Measurements from ENCODE around the gene SGPP2.
"Not testable (repeated sequence)": the region's sequence is repeated elsewhere in the genome, so short reads cannot be mapped to it uniquely, and the experiment has no call there.

Gene SGPP2

DNA sequence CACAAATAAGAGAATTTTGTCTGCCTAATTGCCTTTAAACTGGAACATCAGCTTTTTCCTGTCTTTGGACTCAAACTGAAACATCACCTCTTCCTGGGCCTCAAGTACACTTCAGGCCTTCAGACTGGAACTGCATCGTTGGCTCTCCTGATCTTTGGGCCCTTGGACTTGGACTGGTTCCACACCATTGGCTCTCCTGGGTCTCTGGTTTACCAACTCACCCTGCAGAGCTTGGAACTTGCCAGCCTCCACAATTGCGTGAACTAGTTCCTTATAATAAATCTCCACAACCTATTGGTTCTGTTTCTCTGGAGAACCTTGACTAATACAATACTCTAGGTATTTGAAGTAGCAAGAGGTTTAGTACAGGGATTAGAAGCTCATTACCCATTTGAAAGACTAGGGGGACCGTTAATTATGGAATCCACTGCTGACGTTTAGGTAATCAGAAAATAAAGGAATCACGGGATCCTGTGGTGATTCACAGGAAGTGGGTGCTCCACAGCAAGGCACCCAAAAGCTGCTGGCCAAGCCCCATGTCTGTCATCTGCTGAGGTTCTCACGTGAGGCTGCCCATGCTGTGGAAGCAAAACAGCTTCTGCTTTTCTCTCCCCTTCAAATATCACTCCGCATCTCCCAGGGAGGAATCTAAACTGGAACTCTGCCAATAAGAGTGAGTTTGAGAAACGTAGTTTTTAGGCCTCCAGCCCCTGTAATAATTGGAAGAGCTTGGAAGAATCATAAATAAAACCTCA lies 20.0 kb upstream of the SGPP2 start:
- H3K27ac ChIP-seq (ENCODE audit: low read depth, low read length): no peak overlapping the region
- H3K4me3 ChIP-seq (ENCODE audit: low read depth in 1 of 5, low read length in 5 of 5): no peak overlapping the region
- H3K4me1 ChIP-seq (ENCODE audit: control insufficient read depth in 5 of 5, insufficient read depth in 5 of 5, low read length in 5 of 5): no peaks in the 10 kb centered on the region
- no peaks in the 10 kb centered on the region for H3K36me3 ChIP-seq (ENCODE audit: control insufficient read depth in 5 of 5, insufficient read depth in 5 of 5, low read length in 5 of 5)
- H3K9me3 ChIP-seq (ENCODE audit: control insufficient read depth in 5 of 5, low read length in 5 of 5): no peaks in the 10 kb centered on the region
- H3K9ac ChIP-seq (ENCODE audit: low read length in 5 of 5): no peak overlapping the region
- peaks cover 0 to 2% (median 0%) of the 10 kb centered on the region in 5 donors for H3K27me3 ChIP-seq (ENCODE audit: control insufficient read depth in 5 of 5, insufficient read depth in 4 of 5, low read length in 5 of 5)

DNA sequence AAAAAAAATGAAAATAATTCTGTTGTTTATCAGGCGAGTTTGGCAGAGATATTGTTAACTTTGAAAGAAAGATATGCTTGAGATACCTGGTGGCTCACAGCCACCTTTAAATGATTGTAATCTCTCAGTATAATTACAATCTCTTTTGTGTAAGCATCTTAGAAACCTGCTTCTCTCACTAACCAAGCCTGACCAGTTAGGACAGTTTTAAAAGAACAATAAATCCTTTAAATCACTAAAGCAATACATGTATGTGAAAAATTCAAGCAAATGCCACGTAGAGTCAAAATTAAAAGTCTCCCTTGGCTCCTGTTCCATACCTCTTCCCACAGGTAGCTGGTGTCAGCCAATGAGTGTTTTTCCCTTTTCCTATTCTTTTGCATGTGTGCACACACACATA lies 15.7 kb upstream of the SGPP2 start:
- Histone ChIP-seq H3K4me1 (ENCODE audit: control insufficient read depth in 5 of 5, insufficient read depth in 5 of 5, low read length in 5 of 5) (no peaks in the 10 kb centered on the region), H3K27ac (ENCODE audit: low read depth, low read length) (no peak overlapping the region), H3K9me3 (ENCODE audit: control insufficient read depth in 5 of 5, low read length in 5 of 5) (peaks cover 0 to 4% (median 0%) of the 10 kb centered on the region in 5 donors), H3K9ac (ENCODE audit: low read length in 5 of 5) (no peak overlapping the region), H3K36me3 (ENCODE audit: control insufficient read depth in 5 of 5, insufficient read depth in 5 of 5, low read length in 5 of 5) (no peaks in the 10 kb centered on the region), H3K27me3 (ENCODE audit: control insufficient read depth in 5 of 5, insufficient read depth in 4 of 5, low read length in 5 of 5) (no peaks in the 10 kb centered on the region), H3K4me3 (ENCODE audit: low read depth in 1 of 5, low read length in 5 of 5) (no peak overlapping the region)

DNA sequence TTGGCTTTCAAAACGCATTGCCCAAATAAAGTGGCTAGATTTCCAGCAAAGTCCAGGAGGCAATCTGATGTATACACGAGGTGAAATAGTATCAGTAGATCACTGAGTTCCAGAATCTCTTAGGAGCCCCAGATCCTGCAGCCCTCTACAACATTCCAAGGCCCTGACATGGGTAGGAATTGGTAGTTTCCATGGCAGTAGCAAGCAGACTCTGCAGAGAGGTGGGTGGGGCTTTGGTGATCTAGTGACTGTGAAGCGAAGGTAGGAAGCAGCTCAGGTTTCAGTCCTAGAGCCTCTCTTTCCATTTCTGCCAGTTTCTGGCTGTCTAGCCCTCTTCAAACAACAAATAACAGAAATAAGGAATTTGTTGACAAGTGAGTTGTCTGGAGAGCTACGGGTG lies 13.8 kb upstream of the SGPP2 start:
- peaks cover 0 to 6% (median 0%) of the 10 kb centered on the region in 5 donors for H3K9me3 ChIP-seq (ENCODE audit: control insufficient read depth in 5 of 5, low read length in 5 of 5)
- no peaks in the 10 kb centered on the region for H3K27me3 ChIP-seq (ENCODE audit: control insufficient read depth in 5 of 5, insufficient read depth in 4 of 5, low read length in 5 of 5)
- no peaks in the 10 kb centered on the region for H3K36me3 ChIP-seq (ENCODE audit: control insufficient read depth in 5 of 5, insufficient read depth in 5 of 5, low read length in 5 of 5)
- H3K9ac ChIP-seq (ENCODE audit: low read length in 5 of 5): no peak overlapping the region
- H3K4me3 ChIP-seq (ENCODE audit: low read depth in 1 of 5, low read length in 5 of 5): no peak overlapping the region
- no peaks in the 10 kb centered on the region for H3K4me1 ChIP-seq (ENCODE audit: control insufficient read depth in 5 of 5, insufficient read depth in 5 of 5, low read length in 5 of 5)
- H3K27ac ChIP-seq (ENCODE audit: low read depth, low read length): no peak overlapping the region

DNA sequence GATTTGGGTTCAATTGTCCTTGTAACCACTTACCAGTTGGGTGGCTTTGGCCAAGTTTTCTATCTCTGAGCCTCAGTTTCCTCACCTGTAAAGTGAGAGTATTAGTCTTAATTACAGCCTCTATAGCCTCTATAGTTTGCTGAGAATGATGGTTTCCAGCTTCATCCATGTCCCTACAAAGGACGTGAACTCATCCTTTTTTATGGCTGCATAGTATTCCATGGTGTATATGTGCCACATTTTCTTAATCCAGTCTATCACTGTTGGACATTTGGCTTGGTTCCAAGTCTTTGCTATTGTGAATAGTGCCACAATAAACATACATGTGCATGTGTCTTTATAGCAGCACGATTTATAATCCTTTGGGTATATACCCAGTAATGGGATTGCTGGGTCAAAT lies 12.0 kb upstream of the SGPP2 start:
- not testable (repeated sequence) for H3K9me3 ChIP-seq (ENCODE audit: control insufficient read depth in 5 of 5, low read length in 5 of 5); H3K4me3 ChIP-seq (ENCODE audit: low read depth in 1 of 5, low read length in 5 of 5)

DNA sequence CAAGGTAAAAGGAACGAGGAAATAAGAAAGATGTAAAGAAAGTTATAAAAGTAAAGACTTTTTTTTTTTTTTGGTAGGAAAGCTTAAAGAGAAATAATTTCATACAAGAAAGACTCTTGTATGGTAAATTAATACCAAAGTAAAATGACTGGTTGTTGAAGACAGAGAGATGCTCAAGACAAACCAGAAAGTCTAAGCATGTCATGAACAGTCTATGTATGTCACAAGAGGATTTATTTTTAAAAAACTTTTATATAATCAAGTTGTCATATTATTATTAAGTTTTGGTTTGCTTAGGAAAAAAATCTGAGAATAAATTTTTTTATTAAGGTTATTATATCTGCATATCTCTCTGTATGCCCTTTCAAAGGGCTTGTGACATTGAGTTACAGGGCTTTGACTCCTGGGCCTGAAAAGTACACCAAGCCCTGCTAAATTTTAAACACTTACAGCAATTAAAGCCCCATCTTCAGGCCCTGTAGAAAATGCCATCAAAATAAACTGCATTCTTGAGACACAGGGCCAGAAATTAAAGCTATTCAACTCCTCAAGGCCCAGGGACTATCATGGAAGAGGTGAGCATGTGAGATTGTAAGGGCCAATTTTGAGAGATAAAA lies 10.9 kb upstream of the SGPP2 start:
- Histone ChIP-seq H3K9ac (ENCODE audit: low read length in 5 of 5) (no peak overlapping the region), H3K9me3 (ENCODE audit: control insufficient read depth in 5 of 5, low read length in 5 of 5) (peaks cover 0 to 10% (median 0%) of the 10 kb centered on the region in 5 donors), H3K27me3 (ENCODE audit: control insufficient read depth in 5 of 5, insufficient read depth in 4 of 5, low read length in 5 of 5) (no peaks in the 10 kb centered on the region), H3K27ac (ENCODE audit: low read depth, low read length) (no peak overlapping the region), H3K36me3 (ENCODE audit: control insufficient read depth in 5 of 5, insufficient read depth in 5 of 5, low read length in 5 of 5) (no peaks in the 10 kb centered on the region), H3K4me3 (ENCODE audit: low read depth in 1 of 5, low read length in 5 of 5) (no peak overlapping the region), H3K4me1 (ENCODE audit: control insufficient read depth in 5 of 5, insufficient read depth in 5 of 5, low read length in 5 of 5) (no peaks in the 10 kb centered on the region)

More for the DNA sequence above, 12.0 kb upstream of the SGPP2 start:
- H3K9ac ChIP-seq (ENCODE audit: low read length in 5 of 5); H3K27ac ChIP-seq (ENCODE audit: low read depth, low read length); H3K4me1 ChIP-seq (ENCODE audit: control insufficient read depth in 5 of 5, insufficient read depth in 5 of 5, low read length in 5 of 5); H3K36me3 ChIP-seq (ENCODE audit: control insufficient read depth in 5 of 5, insufficient read depth in 5 of 5, low read length in 5 of 5); H3K27me3 ChIP-seq (ENCODE audit: control insufficient read depth in 5 of 5, insufficient read depth in 4 of 5, low read length in 5 of 5): not testable (repeated sequence)

DNA sequence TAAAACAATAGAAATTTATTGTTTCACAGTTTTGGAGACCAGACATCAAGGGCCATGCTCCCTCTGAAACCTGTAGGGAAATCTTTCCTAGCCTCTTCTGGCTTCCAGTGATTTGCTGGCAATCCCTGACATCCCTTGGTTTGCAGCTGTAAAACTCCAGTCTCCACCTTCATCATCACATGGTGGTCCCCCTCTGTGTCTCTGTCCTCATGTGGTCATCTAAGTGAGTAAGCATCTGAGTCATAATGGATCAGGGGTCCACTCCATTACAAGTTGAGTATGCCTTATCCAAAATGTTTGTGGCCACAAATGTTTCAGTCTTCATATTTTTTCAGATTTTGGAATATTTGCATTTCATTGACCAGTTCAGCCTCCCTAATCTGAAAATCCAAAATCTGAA lies 5.6 kb upstream of the SGPP2 start:
- Histone ChIP-seq H3K9ac (ENCODE audit: low read length in 5 of 5) (no peak overlapping the region), H3K4me3 (ENCODE audit: low read depth in 1 of 5, low read length in 5 of 5) (no peak overlapping the region), H3K36me3 (ENCODE audit: control insufficient read depth in 5 of 5, insufficient read depth in 5 of 5, low read length in 5 of 5) (no peaks in the 10 kb centered on the region), H3K27ac (ENCODE audit: low read depth, low read length) (no peak overlapping the region), H3K9me3 (ENCODE audit: control insufficient read depth in 5 of 5, low read length in 5 of 5) (peaks cover 0 to 5% (median 0%) of the 10 kb centered on the region in 5 donors), H3K4me1 (ENCODE audit: control insufficient read depth in 5 of 5, insufficient read depth in 5 of 5, low read length in 5 of 5) (peaks cover 0 to 2% (median 0%) of the 10 kb centered on the region in 5 donors), H3K27me3 (ENCODE audit: control insufficient read depth in 5 of 5, insufficient read depth in 4 of 5, low read length in 5 of 5) (peaks cover 5 to 16% (median 6%) of the 10 kb centered on the region in 5 donors)

DNA sequence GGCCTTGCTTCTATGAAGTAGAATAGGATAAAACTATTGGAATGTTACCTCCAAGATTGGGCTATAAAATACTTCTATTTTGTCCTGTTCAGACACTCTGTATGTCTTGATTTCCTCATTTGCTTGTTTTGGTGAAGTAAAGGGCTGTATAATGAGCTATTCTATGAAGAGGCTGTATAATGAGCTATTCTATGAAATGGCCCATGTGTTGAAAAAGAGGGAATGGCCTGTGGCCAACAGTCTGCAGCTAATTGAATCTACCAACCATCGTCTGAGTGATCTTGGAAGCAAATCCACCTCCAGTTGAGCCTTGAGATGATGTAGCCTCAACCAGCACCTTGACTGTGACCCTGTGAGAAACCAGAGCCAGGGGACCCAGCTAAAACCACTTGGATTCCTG lies 3.8 kb upstream of the SGPP2 start:
- Histone ChIP-seq H3K9me3 (ENCODE audit: control insufficient read depth in 5 of 5, low read length in 5 of 5) (peaks cover 0 to 4% (median 0%) of the 10 kb centered on the region in 5 donors), H3K4me1 (ENCODE audit: control insufficient read depth in 5 of 5, insufficient read depth in 5 of 5, low read length in 5 of 5) (peaks cover 0 to 19% (median 7%) of the 10 kb centered on the region in 5 donors), H3K27me3 (ENCODE audit: control insufficient read depth in 5 of 5, insufficient read depth in 4 of 5, low read length in 5 of 5) (peaks cover 16 to 29% (median 18%) of the 10 kb centered on the region in 5 donors), H3K4me3 (ENCODE audit: low read depth in 1 of 5, low read length in 5 of 5) (no peak overlapping the region), H3K9ac (ENCODE audit: low read length in 5 of 5) (no peak overlapping the region), H3K27ac (ENCODE audit: low read depth, low read length) (no peak overlapping the region), H3K36me3 (ENCODE audit: control insufficient read depth in 5 of 5, insufficient read depth in 5 of 5, low read length in 5 of 5) (no peaks in the 10 kb centered on the region)

DNA sequence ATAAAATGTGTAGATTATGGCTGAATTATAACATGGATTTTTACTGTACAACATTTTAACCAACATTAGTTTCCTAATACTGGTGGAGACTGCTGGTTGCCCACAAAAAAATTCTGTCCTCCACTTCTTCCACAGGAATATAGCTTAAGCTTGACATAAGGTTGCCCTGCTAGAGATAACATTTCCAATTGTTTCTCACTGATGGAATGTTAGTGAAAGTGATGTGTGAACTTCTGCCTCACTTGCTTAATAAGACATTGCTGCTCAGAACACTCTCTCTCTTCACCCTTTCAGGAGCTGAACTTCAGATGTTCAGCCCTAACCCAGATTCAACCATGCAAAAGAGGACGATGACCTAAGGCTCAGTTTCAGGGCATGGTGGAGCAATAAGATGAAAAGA lies 2.7 kb upstream of the SGPP2 start:
- Histone ChIP-seq H3K4me3 (ENCODE audit: low read depth in 1 of 5, low read length in 5 of 5) (no peak overlapping the region), H3K27ac (ENCODE audit: low read depth, low read length) (no peak overlapping the region), H3K9ac (ENCODE audit: low read length in 5 of 5) (no peak overlapping the region), H3K9me3 (ENCODE audit: control insufficient read depth in 5 of 5, low read length in 5 of 5) (peaks cover 0 to under 1% (median 0%) of the 10 kb centered on the region in 5 donors), H3K36me3 (ENCODE audit: control insufficient read depth in 5 of 5, insufficient read depth in 5 of 5, low read length in 5 of 5) (no peaks in the 10 kb centered on the region), H3K4me1 (ENCODE audit: control insufficient read depth in 5 of 5, insufficient read depth in 5 of 5, low read length in 5 of 5) (peaks cover 0 to 19% (median 7%) of the 10 kb centered on the region in 5 donors), H3K27me3 (ENCODE audit: control insufficient read depth in 5 of 5, insufficient read depth in 4 of 5, low read length in 5 of 5) (peaks cover 17 to 33% (median 20%) of the 10 kb centered on the region in 5 donors)

DNA sequence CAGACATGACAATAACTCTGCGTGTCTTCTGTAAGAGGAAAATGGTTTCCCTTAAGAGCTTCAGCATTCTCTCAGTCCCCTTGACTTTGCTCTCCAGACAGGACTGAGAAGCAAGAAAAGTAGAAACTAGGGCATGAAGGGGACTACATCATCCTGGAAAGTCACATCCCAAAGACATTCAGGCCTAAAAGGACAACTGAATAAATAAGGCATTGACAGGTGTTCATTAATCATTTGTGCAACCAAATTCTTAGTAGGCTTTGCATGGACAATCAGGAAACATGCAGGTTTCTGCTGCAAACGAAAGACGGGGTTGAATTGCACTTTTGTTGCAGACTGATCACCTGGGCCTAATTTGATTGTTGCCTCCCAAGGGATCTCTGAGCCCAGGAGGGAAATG lies 1.2 kb upstream of the SGPP2 start:
- Histone ChIP-seq H3K9ac (ENCODE audit: low read length in 5 of 5) (no peak overlapping the region), H3K9me3 (ENCODE audit: control insufficient read depth in 5 of 5, low read length in 5 of 5) (no peaks in the 10 kb centered on the region), H3K4me1 (ENCODE audit: control insufficient read depth in 5 of 5, insufficient read depth in 5 of 5, low read length in 5 of 5) (peaks cover 0 to 19% (median 7%) of the 10 kb centered on the region in 5 donors), H3K36me3 (ENCODE audit: control insufficient read depth in 5 of 5, insufficient read depth in 5 of 5, low read length in 5 of 5) (no peaks in the 10 kb centered on the region), H3K27me3 (ENCODE audit: control insufficient read depth in 5 of 5, insufficient read depth in 4 of 5, low read length in 5 of 5) (peaks cover 17 to 33% (median 20%) of the 10 kb centered on the region in 5 donors), H3K4me3 (ENCODE audit: low read depth in 1 of 5, low read length in 5 of 5) (no peak overlapping the region), H3K27ac (ENCODE audit: low read depth, low read length) (no peak overlapping the region)

DNA sequence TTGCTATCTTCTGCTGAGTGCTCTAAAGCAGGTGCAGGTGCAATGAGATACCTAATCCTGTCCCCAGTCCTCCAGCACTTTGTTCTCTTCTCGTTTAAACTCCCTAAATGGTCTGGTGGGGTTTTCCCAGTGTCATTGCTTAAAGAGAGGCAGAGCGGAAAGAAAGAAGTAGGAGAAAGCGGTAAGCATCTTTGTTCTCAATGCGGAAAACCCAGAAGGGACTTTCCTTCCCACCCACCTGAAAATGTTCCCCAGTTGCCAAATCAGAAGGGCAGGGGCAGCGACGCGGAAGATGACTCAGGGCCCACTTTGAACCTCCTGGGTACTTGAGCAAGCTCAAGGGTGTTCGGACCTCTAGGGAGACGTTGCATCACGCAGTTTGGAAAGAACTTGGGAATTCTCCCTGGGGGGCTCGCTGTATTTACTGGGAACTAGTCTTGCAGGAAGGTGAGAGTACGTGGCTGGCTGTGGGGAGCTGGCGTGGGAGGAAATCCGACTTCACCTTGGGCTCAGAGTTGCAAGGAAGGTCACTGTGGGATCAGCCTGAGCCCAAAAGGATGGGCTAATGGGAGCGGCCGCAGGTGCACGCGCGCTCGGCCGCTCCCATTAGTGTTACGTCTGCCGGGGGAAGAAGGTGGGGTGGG lies 589 bp upstream of the SGPP2 start:
- H3K27me3 ChIP-seq (ENCODE audit: control insufficient read depth in 5 of 5, insufficient read depth in 4 of 5, low read length in 5 of 5): peaks cover 17 to 33% (median 20%) of the 10 kb centered on the region in 5 donors

More for the DNA sequence above, 589 bp upstream of the SGPP2 start:
- H3K9ac ChIP-seq (ENCODE audit: low read length in 5 of 5): no peak overlapping the region
- peaks cover 0 to 19% (median 7%) of the 10 kb centered on the region in 5 donors for H3K4me1 ChIP-seq (ENCODE audit: control insufficient read depth in 5 of 5, insufficient read depth in 5 of 5, low read length in 5 of 5)
- H3K4me3 ChIP-seq (ENCODE audit: low read depth in 1 of 5, low read length in 5 of 5): peak overlapping the region in 1 of 5 donors; percentile 57
- no peaks in the 10 kb centered on the region for H3K9me3 ChIP-seq (ENCODE audit: control insufficient read depth in 5 of 5, low read length in 5 of 5)
- H3K36me3 ChIP-seq (ENCODE audit: control insufficient read depth in 5 of 5, insufficient read depth in 5 of 5, low read length in 5 of 5): no peaks in the 10 kb centered on the region
- H3K27ac ChIP-seq (ENCODE audit: low read depth, low read length): no peak overlapping the region

Measured in subcutaneous abdominal adipose tissue (tissue), 5 donors.